Measurements from ENCODE around the gene GALNT5.

GRCh38 chr2:157251932-157252331 is 5.6 kb upstream of the GALNT5 start:
- TF ChIP-seq EZH2 (IDR thresholded peaks at IDR 0.05; ENCODE audit: low read length, missing control alignments) (no peak), CTCF (conservative IDR thresholded peaks at IDR 0.05 in 1 of 2, IDR thresholded peaks at IDR 0.05 in 1 of 2; ENCODE audit: low read depth in 1 of 2, low read length in 2 of 2) (no peak)
